Spleen (tissue), 11 donors: Measurements from ENCODE around the gene ADGRF4. TPM values are rescaled to one million over a fixed set of nuclear protein-coding genes. Genes with fewer than 3 reads are reported as not detected.

Experiments
- DNase-seq: peaks from one replicate; pipeline ENCODE4 v3.0.0-alpha.2; 2020
- H3K27ac ChIP-seq, 8 donors: fragments of 200-600 bp; sonication (generic) in 7 of 8; 1 replicate in 4 of 8; 2 replicates in 4 of 8; pipeline versions ENCODE4 v1.5.0 to v1.8.0; 2016 to 2021; ENCODE audit warnings: inconsistent platforms in 4 of 8, mild to moderate bottlenecking in 4 of 8, moderate library complexity in 1 of 8
- H3K27me3 ChIP-seq, 7 donors: fragments of 200-600 bp; sonication (generic) in 6 of 7; replicated peaks in 1 of 7; 1 replicate in 4 of 7; 2 replicates in 3 of 7; pipeline versions ENCODE4 v1.5.0 to v1.8.0; 2016 to 2021; ENCODE audit warnings: inconsistent platforms in 3 of 7, mild to moderate bottlenecking in 1 of 7
- H3K36me3 ChIP-seq, 6 donors: fragments of 200-600 bp; sonication (generic) in 5 of 6; 1 replicate in 4 of 6; 2 replicates in 2 of 6; pipeline versions ENCODE4 v1.5.0 to v1.8.0; 2016 to 2021; ENCODE audit warnings: inconsistent platforms in 2 of 6
- H3K4me1 ChIP-seq, 6 donors: fragments of 200-600 bp; sonication (generic) in 5 of 6; 1 replicate in 3 of 6; 2 replicates in 3 of 6; pipeline versions ENCODE4 v1.5.0 to v1.8.0; 2016 to 2021; ENCODE audit warnings: inconsistent platforms in 3 of 6
- H3K4me3 ChIP-seq, 8 donors: fragments of 200-600 bp; sonication (generic) in 7 of 8; 1 replicate in 4 of 8; 2 replicates in 4 of 8; pipeline versions ENCODE4 v1.5.0 to v1.8.0; 2016 to 2021; ENCODE audit warnings: inconsistent platforms in 4 of 8, mild to moderate bottlenecking in 4 of 8, moderate library complexity in 2 of 8
- H3K9me3 ChIP-seq, 8 donors: fragments of 200-600 bp; sonication (generic) in 7 of 8; 1 replicate in 4 of 8; 2 replicates in 4 of 8; pipeline versions ENCODE4 v1.5.0 to v1.8.0; 2016 to 2021; ENCODE audit warnings: inconsistent platforms in 4 of 8
- CTCF ChIP-seq, 11 experiments: fragments of 200-600 bp in 7 of 11; fragments of 450-650 bp in 4 of 11; sonication (generic) in 4 of 11; IDR thresholded peaks in 8 of 11; conservative IDR thresholded peaks in 3 of 11; 1 replicate in 7 of 11; 2 replicates in 4 of 11; pipeline versions ENCODE4 v1.4.0 to v1.8.0; 2016 to 2021; ENCODE audit warnings: antibody characterized with exemption in 11 of 11, inconsistent platforms in 4 of 11, mild to moderate bottlenecking in 1 of 11
- POLR2A ChIP-seq, 3 donors: fragments of 450-650 bp; IDR thresholded peaks; one replicate each; pipeline ENCODE4 v1.5.1; 2017; ENCODE audit warnings: antibody characterized with exemption in 3 of 3, mild to moderate bottlenecking in 1 of 3
- POLR2AphosphoS5 ChIP-seq, 3 donors: sonication (generic); formaldehyde crosslinking; IDR thresholded peaks; one replicate each; pipeline ENCODE4 v1.5.1; 2017; ENCODE audit warnings: antibody characterized with exemption in 3 of 3
- WGBS, 5 donors: extraction: QIAGEN DNeasy Blood & Tissue Kit in 3 of 5; methylation state at CpG; one replicate each; pipeline versions ENCODE4 v1.1.5 to v1.1.7; 2013 to 2018; 5-methylcytosine and 5-hydroxymethylcytosine counted together
- intact Hi-C: fragments of 100-400 bp; cut with DNase I; formaldehyde crosslinking; loops from one replicate; pipeline ENCODE4 v1.15.0; 2023; ENCODE audit warnings: low total_unique reads
- polyA plus RNA-seq, 3 donors: library from polyadenylated mRNA; stranded (reverse); fragments of 200-250 nt; gene quantifications; one replicate each; pipeline ENCODE4 v1.2.1, GENCODE V29; 2013
- total RNA-seq, 7 donors: library from RNA; depleted of rRNA in 3 of 7; stranded (reverse); fragments of >200 nt in 3 of 7; fragmentation: NEBNext Ultra II Directional in 4 of 7; extraction: Animal tissue kit (Norgen Biotek cat#: 25700) in 4 of 7; gene quantifications; one replicate each; pipeline versions ENCODE4 v1.1.0 to v1.2.1, GENCODE V29; 2016 to 2021
- donor health status: healthy with polysubstance abuse.
- donor health status: DM: no; HTN: no; CAD: no; lungs with moderate emphysema.
- donor health status: DM: no; HTN: no; CAD: no.
- donor health status: Bipolar disorder and iron deficiency.
- donor health status: healthy.
- donor health status: DM: no; HTN: no; CAD: no.
- donor health status: DM: yes; HTN: yes; CAD: no.

The ADGRF4 gene
- total and polyA plus RNA-seq, 10 donors, result not detected

GRCh38 chr6:47733879-47734558 is 35.6 kb downstream of the ADGRF4 start:
- WGBS, 5 donors, result 24 to 44% (median 35%) methylated on average over 2 of the region's 2 CpGs
- H3K36me3 ChIP-seq, result no peaks in the 10 kb centered on the region
- TF ChIP-seq POLR2AphosphoS5 (IDR thresholded peaks at IDR 0.05), result no peak
- peak in 7 of 11 experiments; percentile 8 to 46 (median 31) for TF ChIP-seq CTCF (IDR thresholded peaks at IDR 0.05 in 8 of 11, conservative IDR thresholded peaks at IDR 0.05 in 3 of 11)
- intact Hi-C loops, result no loop called here
- no peak overlapping the region for H3K4me3 ChIP-seq
- no peak overlapping the region for H3K27ac ChIP-seq
- no peak for DNase-seq
- no peaks in the 10 kb centered on the region for H3K9me3 ChIP-seq
- no peaks in the 10 kb centered on the region for H3K4me1 ChIP-seq
- H3K27me3 ChIP-seq, result no peaks in the 10 kb centered on the region

DNA sequence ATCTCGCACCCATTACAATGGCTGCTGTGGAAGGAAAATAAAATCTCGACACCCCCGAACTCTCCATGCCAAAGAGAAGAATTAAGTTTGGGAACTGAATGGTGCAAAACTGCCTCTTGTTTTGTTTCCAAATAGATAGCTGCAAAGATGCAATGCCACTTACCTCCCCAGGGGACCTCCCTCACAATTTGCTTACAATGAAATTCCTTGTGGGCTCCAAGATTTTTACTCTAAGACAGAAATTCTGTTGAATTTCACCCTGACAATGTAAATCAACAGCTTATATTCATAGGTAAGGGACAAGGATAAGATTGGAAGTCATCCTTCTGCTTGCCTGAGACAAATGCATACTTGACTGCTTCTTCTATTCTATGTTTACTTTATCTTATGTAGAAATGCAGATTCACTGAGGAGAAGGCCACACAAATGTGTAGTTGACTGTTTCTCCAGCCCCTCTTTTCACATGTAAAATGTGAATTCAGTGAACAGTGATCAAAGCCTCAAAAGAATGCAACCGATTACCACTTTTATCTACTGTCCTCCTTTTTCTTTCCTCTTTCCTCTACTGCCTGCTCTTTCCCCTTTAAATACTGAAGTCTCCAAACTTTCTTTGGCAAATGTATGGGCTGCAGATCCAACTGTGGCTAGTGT is 36.6 kb downstream of the ADGRF4 start:
- Histone ChIP-seq H3K4me1 (no peaks in the 10 kb centered on the region), H3K4me3 (no peak overlapping the region), H3K27me3 (peaks cover 0 to 4% (median 0%) of the 10 kb centered on the region in 7 donors), H3K9me3 (no peaks in the 10 kb centered on the region), H3K27ac (no peak overlapping the region), H3K36me3 (no peaks in the 10 kb centered on the region)
- no peak for TF ChIP-seq CTCF (IDR thresholded peaks at IDR 0.05 in 8 of 11, conservative IDR thresholded peaks at IDR 0.05 in 3 of 11)
- no peak for TF ChIP-seq POLR2A (IDR thresholded peaks at IDR 0.05)
- TF ChIP-seq POLR2AphosphoS5 (IDR thresholded peaks at IDR 0.05), result no peak
- WGBS, 5 donors, result 67 to 79% (median 76%) methylated on average over 4 of the region's 4 CpGs
- no peak for DNase-seq
- intact Hi-C loops, result no loop called here

DNA sequence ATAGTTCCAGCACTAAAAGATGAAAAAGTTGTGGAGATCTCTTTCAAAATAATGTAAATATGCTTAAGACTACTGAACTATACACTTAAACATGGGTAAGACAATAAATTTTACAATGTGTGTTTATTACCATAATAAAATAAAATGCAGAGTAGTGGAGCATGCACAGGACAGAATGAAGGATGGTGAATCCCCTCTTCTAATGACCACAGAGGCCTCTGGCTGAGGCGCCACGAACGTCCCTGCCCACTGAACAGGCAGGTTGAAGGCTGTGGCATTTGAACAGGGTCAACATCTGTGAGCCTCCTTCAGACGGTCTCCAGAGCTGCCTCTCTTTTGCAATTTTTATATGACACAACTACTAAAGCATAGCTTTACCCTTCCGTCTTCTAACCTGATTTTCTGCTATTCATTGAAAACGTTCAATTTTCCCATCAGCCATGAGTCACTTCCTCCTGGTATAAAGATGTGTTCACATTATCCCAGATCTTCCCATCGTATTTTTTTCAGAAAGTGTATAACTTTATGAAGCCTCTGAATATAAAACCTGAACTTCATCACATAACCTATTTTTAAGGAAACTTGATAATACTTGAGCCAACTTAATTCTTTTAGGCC is 37.8 kb downstream of the ADGRF4 start:
- H3K4me1 ChIP-seq, result no peaks in the 10 kb centered on the region
- H3K36me3 ChIP-seq, result no peaks in the 10 kb centered on the region
- no peak overlapping the region for H3K27ac ChIP-seq
- H3K9me3 ChIP-seq, result no peaks in the 10 kb centered on the region
- 65 to 76% (median 70%) methylated on average over 7 of the region's 7 CpGs for WGBS, 5 donors
- DNase-seq, result no peak
- H3K27me3 ChIP-seq, result peaks cover 0 to 6% (median 0%) of the 10 kb centered on the region in 7 donors
- no peak for TF ChIP-seq POLR2A (IDR thresholded peaks at IDR 0.05)
- no peak overlapping the region for H3K4me3 ChIP-seq
- intact Hi-C loops, result no loop called here

DNA sequence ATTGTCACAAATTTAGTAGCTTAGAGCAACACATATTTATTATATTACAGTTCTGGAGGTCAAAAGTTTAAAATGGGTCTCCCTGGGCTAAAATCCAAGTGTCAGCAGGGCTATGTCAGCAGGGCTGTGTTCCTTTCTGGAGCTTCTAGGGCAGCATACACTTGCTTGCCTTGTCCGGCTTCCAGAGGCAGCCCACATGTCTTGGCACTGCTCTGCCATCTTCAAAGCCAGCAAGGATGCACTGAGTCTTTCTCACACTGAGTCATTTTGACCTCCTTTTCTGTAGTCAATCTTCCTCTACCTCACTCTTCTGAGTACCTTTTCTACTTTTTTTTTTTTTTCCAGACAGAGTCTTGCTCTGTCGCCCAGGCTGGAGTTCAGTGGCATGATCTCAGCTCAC is 39.0 kb downstream of the ADGRF4 start:
- Histone ChIP-seq H3K4me3 (no peak overlapping the region), H3K9me3 (no peaks in the 10 kb centered on the region), H3K36me3 (no peaks in the 10 kb centered on the region), H3K4me1 (no peaks in the 10 kb centered on the region), H3K27me3 (peaks cover 0 to 6% (median 0%) of the 10 kb centered on the region in 7 donors), H3K27ac (no peak overlapping the region)
- TF ChIP-seq POLR2A (IDR thresholded peaks at IDR 0.05) (no peak), POLR2AphosphoS5 (IDR thresholded peaks at IDR 0.05) (no peak), CTCF (IDR thresholded peaks at IDR 0.05 in 8 of 11, conservative IDR thresholded peaks at IDR 0.05 in 3 of 11) (no peak)
- intact Hi-C loops, result no loop called here
- 79 to 96% (median 84%) methylated on average over 2 of the region's 2 CpGs for WGBS, 5 donors
- DNase-seq, result no peak
